Spleen (tissue), 11 donors: Measurements from ENCODE around the gene RAB10. TPM values are rescaled to one million over a fixed set of nuclear protein-coding genes. Genes with fewer than 3 reads are reported as not detected.

Experiments used
- DNase-seq: peaks from one replicate; pipeline ENCODE4 v3.0.0-alpha.2; 2020
- H3K27ac ChIP-seq, 8 donors: fragments of 200-600 bp; sonication (generic) in 7 of 8; 1 replicate in 4 of 8; 2 replicates in 4 of 8; pipeline versions ENCODE4 v1.5.0 to v1.8.0; 2016 to 2021; ENCODE audit warnings: inconsistent platforms in 4 of 8, mild to moderate bottlenecking in 4 of 8, moderate library complexity in 1 of 8
- H3K27me3 ChIP-seq, 7 donors: fragments of 200-600 bp; sonication (generic) in 6 of 7; replicated peaks in 1 of 7; 1 replicate in 4 of 7; 2 replicates in 3 of 7; pipeline versions ENCODE4 v1.5.0 to v1.8.0; 2016 to 2021; ENCODE audit warnings: inconsistent platforms in 3 of 7, mild to moderate bottlenecking in 1 of 7
- H3K36me3 ChIP-seq, 6 donors: fragments of 200-600 bp; sonication (generic) in 5 of 6; 1 replicate in 4 of 6; 2 replicates in 2 of 6; pipeline versions ENCODE4 v1.5.0 to v1.8.0; 2016 to 2021; ENCODE audit warnings: inconsistent platforms in 2 of 6
- H3K4me1 ChIP-seq, 6 donors: fragments of 200-600 bp; sonication (generic) in 5 of 6; 1 replicate in 3 of 6; 2 replicates in 3 of 6; pipeline versions ENCODE4 v1.5.0 to v1.8.0; 2016 to 2021; ENCODE audit warnings: inconsistent platforms in 3 of 6
- H3K4me3 ChIP-seq, 8 donors: fragments of 200-600 bp; sonication (generic) in 7 of 8; 1 replicate in 4 of 8; 2 replicates in 4 of 8; pipeline versions ENCODE4 v1.5.0 to v1.8.0; 2016 to 2021; ENCODE audit warnings: inconsistent platforms in 4 of 8, mild to moderate bottlenecking in 4 of 8, moderate library complexity in 2 of 8
- H3K9me3 ChIP-seq, 8 donors: fragments of 200-600 bp; sonication (generic) in 7 of 8; 1 replicate in 4 of 8; 2 replicates in 4 of 8; pipeline versions ENCODE4 v1.5.0 to v1.8.0; 2016 to 2021; ENCODE audit warnings: inconsistent platforms in 4 of 8
- CTCF ChIP-seq, 11 experiments: fragments of 200-600 bp in 7 of 11; fragments of 450-650 bp in 4 of 11; sonication (generic) in 4 of 11; IDR thresholded peaks in 8 of 11; conservative IDR thresholded peaks in 3 of 11; 1 replicate in 7 of 11; 2 replicates in 4 of 11; pipeline versions ENCODE4 v1.4.0 to v1.8.0; 2016 to 2021; ENCODE audit warnings: antibody characterized with exemption in 11 of 11, inconsistent platforms in 4 of 11, mild to moderate bottlenecking in 1 of 11
- POLR2A ChIP-seq, 3 donors: fragments of 450-650 bp; IDR thresholded peaks; one replicate each; pipeline ENCODE4 v1.5.1; 2017; ENCODE audit warnings: antibody characterized with exemption in 3 of 3, mild to moderate bottlenecking in 1 of 3
- POLR2AphosphoS5 ChIP-seq, 3 donors: sonication (generic); formaldehyde crosslinking; IDR thresholded peaks; one replicate each; pipeline ENCODE4 v1.5.1; 2017; ENCODE audit warnings: antibody characterized with exemption in 3 of 3
- WGBS, 5 donors: extraction: QIAGEN DNeasy Blood & Tissue Kit in 3 of 5; methylation state at CpG; one replicate each; pipeline versions ENCODE4 v1.1.5 to v1.1.7; 2013 to 2018; 5-methylcytosine and 5-hydroxymethylcytosine counted together
- intact Hi-C: fragments of 100-400 bp; cut with DNase I; formaldehyde crosslinking; loops from one replicate; pipeline ENCODE4 v1.15.0; 2023; ENCODE audit warnings: low total_unique reads
- polyA plus RNA-seq, 3 donors: library from polyadenylated mRNA; stranded (reverse); fragments of 200-250 nt; gene quantifications; one replicate each; pipeline ENCODE4 v1.2.1, GENCODE V29; 2013
- small RNA-seq, 4 donors: library from RNA; depleted of rRNA; stranded (forward); fragments of <200 nt; gene quantifications; one replicate each; pipeline ENCODE3, GENCODE V24; 2016
- total RNA-seq, 7 donors: library from RNA; depleted of rRNA in 3 of 7; stranded (reverse); fragments of >200 nt in 3 of 7; fragmentation: NEBNext Ultra II Directional in 4 of 7; extraction: Animal tissue kit (Norgen Biotek cat#: 25700) in 4 of 7; gene quantifications; one replicate each; pipeline versions ENCODE4 v1.1.0 to v1.2.1, GENCODE V29; 2016 to 2021
- donor health status: healthy with polysubstance abuse.
- donor health status: DM: no; HTN: no; CAD: no; lungs with moderate emphysema.
- donor health status: DM: no; HTN: no; CAD: no.
- donor health status: Bipolar disorder and iron deficiency.
- donor health status: healthy.
- donor health status: DM: no; HTN: no; CAD: no.
- donor health status: DM: yes; HTN: yes; CAD: no.

Gene RAB10
- total and polyA plus RNA-seq, 10 donors = 24.4 to 135 (median 106) TPM

DNA sequence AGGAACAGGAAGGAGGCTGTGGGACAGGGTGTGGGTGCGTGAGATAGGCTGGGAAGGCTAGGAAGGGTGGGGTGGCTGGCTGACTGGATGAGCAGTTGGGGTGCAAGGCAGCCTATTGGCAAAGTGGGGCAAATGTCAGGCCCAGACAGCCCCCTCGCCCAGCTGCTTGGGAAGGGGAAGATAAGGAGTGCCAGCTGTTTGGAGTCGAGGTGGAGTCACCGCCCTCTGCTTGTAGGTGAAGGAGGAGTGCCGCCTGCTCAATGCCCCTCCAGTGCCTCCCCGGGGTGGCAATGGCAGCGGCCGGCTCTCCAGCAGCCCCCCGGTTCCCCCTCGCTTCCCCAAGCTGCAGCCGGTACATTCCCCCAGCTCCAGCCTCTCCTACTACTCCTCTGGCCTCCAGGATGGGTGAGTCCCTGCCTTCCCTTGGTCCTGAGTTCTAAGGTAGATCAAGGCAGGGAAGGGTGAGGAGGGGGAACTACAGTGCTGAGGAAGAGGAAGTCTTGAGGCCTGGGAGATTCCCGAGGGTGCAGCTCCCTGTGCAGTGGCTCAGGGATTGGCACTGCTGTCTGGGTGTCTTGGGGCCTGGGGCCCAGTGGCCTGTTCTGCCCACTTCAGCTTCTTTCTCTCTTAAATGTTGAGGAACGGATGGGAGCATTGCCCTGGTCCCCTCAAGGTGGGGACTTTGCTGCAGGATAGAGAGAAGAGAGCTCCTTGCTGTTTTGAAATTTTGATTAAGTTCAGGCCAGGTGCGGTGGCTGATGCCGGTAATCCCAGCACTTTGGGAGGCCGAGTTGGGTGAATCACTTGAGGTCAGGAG lies 152.3 kb downstream of the RAB10 start:
- Histone ChIP-seq H3K27me3 (peaks cover 0 to 12% (median 0%) of the 10 kb centered on the region in 7 donors), H3K9me3 (no peaks in the 10 kb centered on the region), H3K4me3 (peak overlapping the region in 1 of 8 donors; percentile 78), H3K4me1 (peaks cover 0 to 25% (median 18%) of the 10 kb centered on the region in 6 donors), H3K36me3 (peaks cover 0 to 20% (median 15%) of the 10 kb centered on the region in 6 donors), H3K27ac (no peak overlapping the region)
- no peak for DNase-seq
- 91 to 95% (median 95%) methylated on average over 14 to 16 of the region's 16 CpGs for WGBS, 5 donors
- TF ChIP-seq POLR2A (IDR thresholded peaks at IDR 0.05) (no peak), POLR2AphosphoS5 (IDR thresholded peaks at IDR 0.05) (no peak), CTCF (IDR thresholded peaks at IDR 0.05 in 8 of 11, conservative IDR thresholded peaks at IDR 0.05 in 3 of 11) (no peak)
- intact Hi-C loops = no loop called here

Small RNA genes lying within 50 kb of the gene (small RNA-seq; reads per million reads assigned to genes)
- gene RNU6-942P (0 reads per million in 4 donors), gene UQCRHP2 (0 reads per million in 4 donors)

Other genes with a start within 250 kb of the RAB10 start
- 10 to 100 TPM; 33.8 to 51.3 (median 43.2) TPM for gene ASXL2, start 155.6 kb upstream of the RAB10 start, total RNA-seq
- gene ASXL2, start 155.6 kb upstream of the RAB10 start, polyA plus RNA-seq = 1 to 10 TPM; 2.0 to 3.0 (median 2.1) TPM
- gene KIF3C, start 51.6 kb upstream of the RAB10 start, total RNA-seq = 1 to 10 TPM; 3.0 to 6.5 (median 4.7) TPM
- under 1 TPM; 0.33 to 0.99 (median 0.49) TPM for gene KIF3C, start 51.6 kb upstream of the RAB10 start, polyA plus RNA-seq
- gene GAREM2, start 139.0 kb downstream of the RAB10 start, total RNA-seq = 1 to 10 TPM in 5 of 7 donors, under 1 TPM in 2; 0.69 to 2.9 (median 2.0) TPM
- 1 to 10 TPM in 2 of 3 donors, under 1 TPM in 1; 0.62 to 6.3 (median 1.1) TPM for gene GAREM2, start 139.0 kb downstream of the RAB10 start, polyA plus RNA-seq
- gene HADHA, start 210.5 kb downstream of the RAB10 start, total RNA-seq = 100 to 1,000 TPM; 114 to 134 (median 115) TPM
- gene HADHA, start 210.5 kb downstream of the RAB10 start, polyA plus RNA-seq = 10 to 100 TPM; 49.6 to 58.3 (median 58.3) TPM
- gene HADHB, start 210.9 kb downstream of the RAB10 start, total RNA-seq = 100 to 1,000 TPM; 106 to 165 (median 130) TPM
- gene HADHB, start 210.9 kb downstream of the RAB10 start, polyA plus RNA-seq = 10 to 100 TPM; 54.0 to 75.1 (median 55.7) TPM